Measurements from ENCODE around the gene VAMP8.
"Not testable (repeated sequence)": the region's sequence is repeated elsewhere in the genome, so short reads cannot be mapped to it uniquely, and the experiment has no call there.

The VAMP8 gene

GRCh38 chr2:85600951-85601770 lies 23.8 kb downstream of the VAMP8 start:
- no peak for DNase-seq

- no peak for DNase-seq
Observed at GRCh38 chr2:85601771-85602475, 24.5 kb downstream of the VAMP8 start.

DNA sequence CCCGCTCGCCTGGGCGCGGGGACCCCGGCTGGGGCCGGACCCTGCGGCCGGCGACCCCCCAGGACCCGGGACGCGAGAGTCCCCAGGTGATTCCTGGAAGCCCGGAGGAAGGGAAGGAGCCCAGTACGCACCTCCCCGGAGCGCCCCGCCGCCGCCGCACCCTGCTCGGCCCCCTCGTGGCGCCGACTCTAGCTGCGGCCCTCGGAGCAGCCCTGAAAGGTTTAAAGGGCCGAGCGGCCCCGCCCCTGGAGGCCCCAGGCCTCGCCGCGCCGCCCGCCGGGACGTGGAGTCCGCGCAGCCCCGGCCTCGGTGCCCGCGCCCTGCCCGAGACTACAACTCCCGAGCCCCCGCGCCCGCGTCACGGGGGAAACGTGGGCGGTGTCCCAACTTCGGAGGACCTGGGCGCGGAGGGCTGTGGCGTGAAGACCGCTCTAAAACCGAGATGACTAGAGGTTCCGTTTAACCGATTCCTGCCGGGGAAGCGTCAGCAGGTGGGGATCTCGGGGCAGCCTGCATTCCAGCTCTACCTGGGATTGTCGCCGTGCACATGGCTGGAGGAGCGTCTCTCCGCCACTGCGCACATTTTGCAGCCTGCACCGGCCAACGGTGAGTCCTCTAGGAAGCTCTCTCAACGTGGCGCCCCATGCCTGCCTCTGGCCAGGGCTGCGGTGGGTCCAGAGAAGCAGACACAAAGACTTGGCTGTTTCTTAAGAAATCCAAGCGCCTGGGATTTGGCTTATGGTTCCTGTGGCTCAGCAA lies 25.3 kb downstream of the VAMP8 start, which contains the start of gene TMEM150A:
TMEM150A (minus strand) TSS at position 223 of the 759 bp plus-strand sequence. CDS start 750 bp downstream, outside the sequence.
- peak; percentile 88 for DNase-seq

GRCh38 chr2:85604133-85604444 lies 26.7 kb downstream of the VAMP8 start:
- not testable (repeated sequence) for DNase-seq

GRCh38 chr2:85604568-85605339 lies 27.4 kb downstream of the VAMP8 start:
- no peak for DNase-seq

DNA sequence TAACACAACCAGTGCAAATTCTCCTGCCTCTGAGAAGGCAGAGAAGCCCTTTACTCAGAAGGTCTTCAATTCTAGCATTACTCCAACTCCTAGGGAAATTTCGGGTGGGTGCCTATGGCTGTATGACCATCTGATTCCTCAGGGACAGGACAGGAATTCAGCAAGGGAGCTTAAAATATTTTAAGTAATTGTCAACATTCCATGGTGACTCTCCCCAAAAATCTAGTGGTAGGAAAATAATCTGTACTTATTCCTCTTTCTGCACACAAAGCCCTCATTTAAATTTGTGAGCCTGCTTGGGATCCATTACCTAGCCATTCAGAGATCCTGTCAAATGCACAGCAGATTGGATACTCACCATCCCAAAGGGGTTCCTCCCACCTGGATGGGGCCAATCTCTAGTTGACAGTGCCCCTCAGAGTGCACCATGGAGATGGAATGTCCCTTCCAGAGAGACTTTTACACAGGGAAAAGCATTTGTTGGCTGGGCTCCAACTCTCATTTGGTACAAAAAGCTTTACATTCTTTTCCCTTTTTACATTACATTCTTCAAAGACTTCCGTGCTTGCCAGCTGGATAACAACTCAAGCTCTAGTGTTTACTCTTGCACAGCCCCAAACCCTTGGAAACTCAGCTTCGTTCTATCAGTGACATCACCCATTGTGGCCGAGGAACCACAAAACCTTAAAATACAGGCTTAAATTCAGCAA lies 28.2 kb downstream of the VAMP8 start:
- peak; percentile 89 for DNase-seq

DNA sequence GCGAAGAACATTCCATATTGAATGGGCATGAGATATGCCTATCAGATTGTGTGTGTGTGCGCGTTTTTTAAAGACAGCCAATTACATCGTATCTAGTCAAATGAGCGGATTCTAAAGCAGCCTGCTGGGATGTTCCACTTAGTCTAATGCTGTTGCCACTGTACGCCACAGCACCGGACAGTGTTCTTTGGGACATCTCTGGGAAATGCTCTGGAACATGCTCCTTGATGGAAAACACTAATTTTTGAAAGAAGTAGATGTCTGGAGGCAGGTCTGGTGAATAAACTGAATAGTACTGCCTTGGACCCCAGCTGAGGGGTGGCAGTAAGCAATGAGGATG lies 28.7 kb downstream of the VAMP8 start:
- no peak for DNase-seq

DNA sequence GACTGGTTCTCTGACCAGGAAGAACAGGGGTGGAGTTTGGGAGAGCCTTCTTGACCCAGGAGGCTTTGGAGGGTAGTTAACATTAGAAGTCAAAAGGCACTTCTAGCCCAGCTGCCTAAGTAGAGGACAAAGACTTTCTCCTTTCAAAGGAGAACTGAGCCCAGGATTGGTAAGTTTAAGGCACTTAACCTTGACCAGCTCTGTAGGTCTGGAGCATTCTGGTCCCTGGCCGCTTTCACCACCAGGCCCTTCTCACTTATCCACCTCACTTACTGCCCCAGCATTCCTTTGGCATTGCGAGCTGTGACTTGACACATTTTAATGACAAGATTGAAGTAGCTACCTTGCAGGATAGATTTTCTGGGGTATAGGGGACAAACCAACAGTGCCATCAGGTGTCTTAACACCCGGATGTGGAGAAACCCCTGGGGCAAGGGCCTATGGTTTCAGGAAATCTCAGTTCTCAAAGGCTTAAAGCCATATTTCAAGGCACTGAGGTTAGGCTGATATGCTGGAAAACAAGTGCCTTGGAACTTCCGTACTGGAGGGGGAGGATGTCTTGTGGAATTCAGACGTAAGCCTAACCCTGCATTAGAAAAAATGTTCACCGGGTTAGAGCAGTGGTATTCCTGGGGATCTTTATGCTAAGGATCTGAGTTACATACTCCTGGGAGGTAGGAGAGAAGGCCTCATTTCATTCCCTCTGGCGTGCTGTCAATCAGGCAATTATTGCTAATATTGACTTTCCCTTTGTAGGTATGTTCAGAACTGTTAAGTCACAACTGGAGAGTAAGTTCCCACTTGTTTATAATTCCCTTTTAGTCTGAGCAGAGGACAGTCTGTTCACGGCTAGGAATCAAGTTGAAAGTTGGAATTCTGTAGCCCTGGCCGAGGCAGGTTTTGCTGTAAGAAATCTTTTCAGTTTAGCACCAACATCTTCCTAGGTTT lies 30.2 kb downstream of the VAMP8 start:
- DNase-seq, result no peak

- no peak for DNase-seq
Observed at GRCh38 chr2:85611217-85611704, 33.9 kb downstream of the VAMP8 start.

DNA sequence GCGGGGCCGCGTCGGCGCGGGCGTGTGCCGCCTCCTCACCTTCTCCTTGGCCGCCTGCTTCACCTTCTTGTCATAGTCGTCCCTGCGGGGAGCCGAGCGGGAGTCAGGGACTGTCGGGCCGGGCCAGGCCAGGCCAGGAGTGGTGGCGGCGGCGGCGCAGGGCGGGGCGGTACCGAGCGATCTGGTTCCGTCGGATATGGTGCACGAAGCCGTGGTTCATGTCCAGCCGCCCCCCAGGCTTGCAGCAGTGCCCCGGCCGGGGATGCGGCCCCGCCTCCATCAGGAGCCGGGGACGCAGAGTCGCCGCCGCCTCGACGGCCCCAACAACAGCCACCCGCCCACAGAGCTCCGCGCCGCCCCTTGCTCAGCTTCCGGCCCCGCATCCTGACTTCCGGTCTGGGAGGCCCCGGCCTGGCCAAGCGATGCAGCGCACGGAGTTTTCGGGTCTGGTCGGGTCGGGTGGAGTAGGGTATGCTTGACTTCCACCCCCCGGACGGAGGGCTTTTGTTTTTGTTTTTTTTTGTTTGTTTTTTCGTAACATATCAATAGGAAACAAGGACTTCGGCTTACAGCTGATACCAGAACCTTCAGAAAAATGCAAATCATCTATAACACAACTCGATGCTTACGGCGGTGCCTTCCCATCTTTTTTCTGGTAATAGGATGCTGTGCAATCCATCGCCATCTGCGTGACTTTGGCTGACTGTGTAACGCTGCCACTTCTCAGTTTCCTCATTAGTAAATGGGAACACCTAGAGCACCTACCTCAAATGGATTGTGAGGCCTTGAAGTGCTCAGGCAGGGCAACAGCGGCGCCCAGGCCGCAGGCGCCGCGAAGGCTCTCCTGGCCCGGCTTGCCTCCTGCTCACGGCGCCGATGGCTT lies 34.6 kb downstream of the VAMP8 start, which contains the start of gene C2orf68:
C2orf68 (minus strand) TSS at position 362 of the 883 bp plus-strand sequence; CDS start at position 280, 82 bp downstream.
- peak; percentile 83 for DNase-seq

GRCh38 chr2:85613717-85614515 lies 36.5 kb downstream of the VAMP8 start:
- no peak for DNase-seq

DNA sequence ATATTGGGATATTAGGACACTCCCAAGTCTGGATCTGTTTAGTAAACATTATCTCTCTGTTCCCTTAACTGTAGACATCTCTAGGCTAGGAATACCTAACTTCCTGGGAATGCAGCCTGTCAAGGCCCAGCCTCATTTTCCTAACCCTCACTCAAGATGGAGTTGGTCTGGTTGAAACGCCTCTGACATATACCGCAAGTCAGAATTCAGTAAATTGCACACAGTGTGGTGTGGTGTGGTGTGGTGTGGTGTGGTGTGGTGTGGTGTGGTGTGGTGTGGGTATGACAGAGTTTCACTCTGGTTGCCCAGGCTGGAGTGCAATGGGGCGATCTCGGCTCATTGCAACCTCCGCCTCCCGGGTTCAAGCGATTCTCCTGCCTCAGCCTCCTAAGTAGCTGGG lies 37.4 kb downstream of the VAMP8 start:
- not testable (repeated sequence) for DNase-seq

DNA sequence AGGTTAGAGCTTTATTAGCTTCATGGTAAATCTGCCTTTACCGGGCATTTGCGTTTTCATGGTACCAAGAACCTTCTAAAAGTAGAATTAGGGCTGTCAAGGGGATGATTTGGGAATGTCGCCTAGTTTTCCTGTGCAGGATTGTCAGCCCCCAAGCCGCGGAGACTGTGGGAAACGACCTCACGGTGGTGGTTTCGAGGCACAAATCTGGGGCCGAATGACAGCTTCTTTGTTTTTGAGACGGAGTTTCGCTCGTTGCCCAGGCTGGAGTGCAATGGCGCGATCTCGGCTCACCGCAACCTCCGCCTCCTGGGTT lies 38.0 kb downstream of the VAMP8 start:
- no peak for DNase-seq

DNA sequence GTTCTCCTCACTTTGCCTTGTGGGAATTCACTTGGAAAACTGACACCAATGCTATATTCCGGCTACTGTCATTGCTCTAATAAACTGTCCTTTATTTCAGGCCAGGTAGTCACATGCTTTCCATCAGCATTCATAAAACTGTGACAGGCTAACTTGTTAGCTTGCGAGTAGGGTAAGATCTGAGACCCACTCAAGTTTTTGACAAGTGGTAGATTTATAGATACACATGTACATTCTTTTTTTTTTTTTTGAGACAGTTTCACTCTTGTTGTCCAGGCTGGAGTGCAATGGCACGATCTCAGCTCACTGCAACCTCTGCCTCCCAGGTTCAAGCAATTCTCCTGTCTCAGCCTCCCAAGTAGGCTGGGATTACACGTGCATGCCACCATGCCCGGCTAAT lies 40.3 kb downstream of the VAMP8 start:
- not testable (repeated sequence) for DNase-seq

DNA sequence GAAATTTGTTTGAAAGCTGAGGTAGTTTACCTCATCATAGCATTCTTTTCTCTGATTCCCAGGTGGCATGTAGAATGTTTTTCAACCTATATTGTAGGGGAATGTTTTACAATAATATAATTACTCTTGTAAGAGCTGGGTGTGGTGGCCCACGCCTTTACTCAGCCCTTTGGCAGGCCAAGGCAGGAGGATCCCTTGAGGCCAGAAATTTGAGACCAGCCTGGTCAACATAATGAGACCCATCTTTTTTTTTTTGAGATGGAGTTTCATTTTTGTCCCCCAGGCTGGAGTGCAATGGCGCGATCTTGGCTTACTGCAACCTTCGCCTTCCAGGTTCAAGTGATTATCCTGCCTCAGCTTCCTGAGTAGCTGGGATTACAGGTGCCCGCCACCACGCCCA lies 42.2 kb downstream of the VAMP8 start:
- no peak for DNase-seq

DNA sequence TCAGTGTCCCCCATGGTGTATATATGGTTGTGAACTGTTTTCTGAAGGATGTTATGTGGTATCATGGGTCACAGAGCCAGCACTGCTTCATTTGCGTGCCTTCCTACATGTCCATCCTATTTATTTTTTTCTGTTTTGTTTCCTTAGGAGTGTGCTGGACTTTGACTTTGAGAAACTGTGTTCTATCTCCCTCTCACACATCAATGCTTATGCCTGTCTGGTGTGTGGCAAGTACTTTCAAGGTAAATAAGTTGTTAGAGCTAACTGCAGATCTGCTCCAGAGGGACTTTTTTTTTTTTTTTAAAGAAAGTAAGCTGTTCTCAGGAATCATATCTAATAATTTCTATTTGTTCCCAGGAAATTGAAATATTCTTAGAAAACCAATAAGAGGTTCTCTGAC lies 44.0 kb downstream of the VAMP8 start:
- DNase-seq, result no peak

DNA sequence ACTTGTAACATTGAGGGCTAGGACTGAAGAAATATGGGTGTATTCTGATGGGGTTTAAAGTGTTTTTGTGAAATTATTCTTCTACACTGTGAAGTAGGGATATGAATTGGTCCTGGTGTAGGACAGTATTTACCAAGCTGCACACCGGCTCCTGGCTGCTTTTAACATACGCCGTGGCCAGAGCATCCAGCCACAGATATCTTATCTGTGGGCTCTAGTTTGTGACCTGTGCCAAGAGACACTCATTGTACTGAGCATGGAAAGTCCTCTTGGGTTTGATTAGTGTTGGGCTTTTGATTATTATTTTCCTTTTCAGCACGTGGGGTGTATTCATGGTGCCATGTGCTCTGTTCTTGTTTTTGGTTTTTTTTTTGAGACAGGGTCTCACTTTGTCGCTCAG lies 46.6 kb downstream of the VAMP8 start:
- DNase-seq, result no peak

DNA sequence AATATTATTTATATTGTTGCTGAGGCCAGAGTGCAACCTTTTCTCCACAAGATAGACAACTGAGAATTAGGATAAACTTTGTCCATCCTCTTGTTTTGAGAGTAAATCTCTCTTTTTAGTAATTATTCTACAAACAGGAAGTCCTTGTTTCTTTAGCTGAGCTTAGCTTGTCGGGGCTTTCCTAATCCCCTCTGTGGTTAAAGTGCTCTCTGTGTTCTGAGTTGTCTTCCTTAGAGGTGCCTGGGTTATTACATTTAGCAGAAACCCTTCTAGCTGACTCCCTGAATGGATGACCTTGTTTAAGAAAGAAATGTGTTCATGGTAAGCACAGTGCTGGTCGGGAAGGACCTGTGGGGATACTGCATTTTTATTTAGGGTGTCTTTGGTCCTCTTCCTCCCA lies 51.3 kb downstream of the VAMP8 start:
- no peak for DNase-seq

- DNase-seq, result no peak
Observed at GRCh38 chr2:85631316-85631715, 53.9 kb downstream of the VAMP8 start.

All from fibroblast of skin of right quadriceps (primary cell).